Fibroblast of lung (primary cell): ENCODE results near the gene DENND6B.

Experiments used
- CTCF ChIP-seq, 2 donors: IDR thresholded peaks in 1 of 2; conservative IDR thresholded peaks in 1 of 2; 1 replicate in 1 of 2; 2 replicates in 1 of 2; pipeline ENCODE4 v1.5.1; 2011 to 2012; ENCODE audit warnings: low read length in 2 of 2, control low read depth in 1 of 2, inconsistent platforms in 1 of 2, low read depth in 1 of 2, mild to moderate bottlenecking in 1 of 2
- EZH2 ChIP-seq: IDR thresholded peaks from 2 replicates; pipeline ENCODE4 v1.5.1; 2012; ENCODE audit warnings: low read length, control low read depth, mild to moderate bottlenecking; ENCODE audit errors: missing control alignments

- TF ChIP-seq CTCF (conservative IDR thresholded peaks at IDR 0.05 in 1 of 2, IDR thresholded peaks at IDR 0.05 in 1 of 2; ENCODE audit: low read depth in 1 of 2, low read length in 2 of 2) (no peak), EZH2 (no peak)
Measured at GRCh38 chr22:50260801-50261614, 65.8 kb downstream of the DENND6B start.
